Neuronal stem cell (in vitro differentiated cells): ENCODE results near the gene DENND2C.

Experiments
- DNase-seq: peaks from one replicate; pipeline ENCODE4 v3.0.0-alpha.2; 2013; ENCODE audit warnings: low spot score
- H2AFZ ChIP-seq: one replicate; pipeline ENCODE4 v1.6.1; 2013; ENCODE audit warnings: mild to moderate bottlenecking, low read length, inconsistent platforms
- H2AK5ac ChIP-seq: 2 replicates; pipeline ENCODE4 v1.6.1; 2013; ENCODE audit warnings: low read depth, mild to moderate bottlenecking, inconsistent platforms, low read length, moderate library complexity, mixed read lengths
- H2BK120ac ChIP-seq: 2 replicates; pipeline ENCODE4 v1.6.1; 2013; ENCODE audit warnings: low read depth, mild to moderate bottlenecking, inconsistent platforms, low read length, moderate library complexity, mixed read lengths
- H2BK12ac ChIP-seq: one replicate; pipeline ENCODE4 v1.6.1; 2013; ENCODE audit warnings: low read length, inconsistent platforms
- H2BK15ac ChIP-seq: 2 replicates; pipeline ENCODE4 v1.6.1; 2013; ENCODE audit warnings: mild to moderate bottlenecking, low read length, inconsistent platforms, mixed read lengths
- H2BK5ac ChIP-seq: one replicate; pipeline ENCODE4 v1.6.1; 2013; ENCODE audit warnings: inconsistent platforms, mild to moderate bottlenecking, low read length, moderate library complexity
- H3K14ac ChIP-seq: one replicate; pipeline ENCODE4 v1.6.1; 2013; ENCODE audit warnings: low read length, inconsistent platforms
- H3K18ac ChIP-seq: 2 replicates; pipeline ENCODE4 v1.6.1; 2013; ENCODE audit warnings: low read length, inconsistent platforms
- H3K23ac ChIP-seq: 2 replicates; pipeline ENCODE4 v1.6.1; 2013; ENCODE audit warnings: low read depth, mild to moderate bottlenecking, mixed read lengths, low read length, inconsistent platforms; ENCODE audit not compliant: poor library complexity
- H3K27ac ChIP-seq: replicated peaks from 3 replicates; pipeline ENCODE4 v1.5.1; 2013; ENCODE audit warnings: low read length, inconsistent platforms
- H3K27me3 ChIP-seq, 3 experiments: 2 replicates each; pipeline ENCODE4 v1.6.1; 2013; ENCODE audit warnings: low read length in 3 of 3, mild to moderate bottlenecking in 2 of 3, inconsistent platforms in 1 of 3, low read depth in 1 of 3, mixed read lengths in 1 of 3, moderate library complexity in 1 of 3; ENCODE audit not compliant: control insufficient read depth in 3 of 3, insufficient read depth in 3 of 3
- H3K36me3 ChIP-seq, 2 donors: replicated peaks in 1 of 2; 2 replicates each; pipeline ENCODE4 v1.6.1; 2013; ENCODE audit warnings: low read length in 2 of 2; ENCODE audit not compliant: control insufficient read depth in 2 of 2, insufficient read depth in 2 of 2
- H3K4ac ChIP-seq: 2 replicates; pipeline ENCODE4 v1.6.1; 2013; ENCODE audit warnings: inconsistent platforms, mild to moderate bottlenecking, low read length, moderate library complexity
- H3K4me1 ChIP-seq, 2 donors: 1 replicate in 1 of 2; 2 replicates in 1 of 2; pipeline ENCODE4 v1.6.1; 2013; ENCODE audit warnings: low read length in 2 of 2, low read depth in 1 of 2; ENCODE audit not compliant: control insufficient read depth in 2 of 2, insufficient read depth in 1 of 2
- H3K4me2 ChIP-seq: one replicate; pipeline ENCODE4 v1.6.1; 2013; ENCODE audit warnings: mild to moderate bottlenecking, low read length, inconsistent platforms; ENCODE audit not compliant: insufficient read depth, poor library complexity, severe bottlenecking
- H3K4me3 ChIP-seq, 2 donors: 2 replicates each; pipeline ENCODE4 v1.5.1; 2013; ENCODE audit warnings: low read length in 2 of 2, mild to moderate bottlenecking in 2 of 2, inconsistent platforms in 1 of 2, moderate library complexity in 1 of 2
- H3K79me1 ChIP-seq: one replicate; pipeline ENCODE4 v1.6.1; 2013; ENCODE audit warnings: low read depth, mild to moderate bottlenecking, inconsistent platforms, low read length, moderate library complexity
- H3K9ac ChIP-seq: one replicate; pipeline ENCODE4 v1.6.1; 2013; ENCODE audit warnings: mild to moderate bottlenecking, low read depth, low read length, inconsistent platforms; ENCODE audit not compliant: poor library complexity
- H3K9me3 ChIP-seq, 2 donors: replicated peaks in 1 of 2; 2 replicates each; pipeline versions ENCODE3 to v1.6.1; 2013; ENCODE audit warnings: low read length in 2 of 2, mild to moderate bottlenecking in 2 of 2, inconsistent platforms in 1 of 2, low read depth in 1 of 2, mixed read lengths in 1 of 2, moderate library complexity in 1 of 2; ENCODE audit not compliant: control insufficient read depth in 2 of 2, insufficient read depth in 1 of 2
- H4K8ac ChIP-seq: one replicate; pipeline ENCODE4 v1.6.1; 2013; ENCODE audit warnings: low read depth, mild to moderate bottlenecking, inconsistent platforms, low read length, moderate library complexity
- H4K91ac ChIP-seq: one replicate; pipeline ENCODE4 v1.6.1; 2013; ENCODE audit warnings: low read length, low read depth, mild to moderate bottlenecking, inconsistent platforms; ENCODE audit not compliant: poor library complexity
- WGBS, 2 donors: extraction: QIAGEN DNeasy Blood & Tissue Kit; methylation state at CpG; one replicate each; pipeline ENCODE4 v1.1.7; 2013; ENCODE audit warnings: missing lambda C conversion rate in 2 of 2, mixed read lengths in 1 of 2; ENCODE audit not compliant: insufficient read length in 2 of 2, insufficient replicate concordance in 1 of 2; ENCODE audit errors: extremely low coverage in 2 of 2; 5-methylcytosine and 5-hydroxymethylcytosine counted together

DENND2C gene

GRCh38 chr1:114685851-114686250 lies 16.0 kb upstream of the DENND2C start:
- H3K4me3 ChIP-seq: no peak overlapping the region
- H2BK15ac ChIP-seq: no peak overlapping the region
- peaks cover 0 to 36% (median 0%) of the 10 kb centered on the region in 3 experiments for H3K27me3 ChIP-seq
- no peak overlapping the region for H3K9ac ChIP-seq
- no peaks in the 10 kb centered on the region for H3K9me3 ChIP-seq
- no peak overlapping the region for H2AFZ ChIP-seq
- H3K4me2 ChIP-seq: no peak overlapping the region
- no peak overlapping the region for H3K18ac ChIP-seq
- DNase-seq: no peak
- H4K8ac ChIP-seq: no peak overlapping the region
- H3K79me1 ChIP-seq: no peaks in the 10 kb centered on the region
- H3K4me1 ChIP-seq: no peaks in the 10 kb centered on the region
- H2BK12ac ChIP-seq: no peak overlapping the region
- WGBS, 2 donors: no CpG with 5 or more reads among the region's 5 CpGs
- no peak overlapping the region for H3K27ac ChIP-seq
- H3K36me3 ChIP-seq: no peaks in the 10 kb centered on the region
- H3K14ac ChIP-seq: no peak overlapping the region
- no peak overlapping the region for H3K23ac ChIP-seq
- H2AK5ac ChIP-seq: no peak overlapping the region
- H3K4ac ChIP-seq: no peak overlapping the region
- no peak overlapping the region for H2BK5ac ChIP-seq
- no peak overlapping the region for H4K91ac ChIP-seq
- H2BK120ac ChIP-seq: no peak overlapping the region

DNA sequence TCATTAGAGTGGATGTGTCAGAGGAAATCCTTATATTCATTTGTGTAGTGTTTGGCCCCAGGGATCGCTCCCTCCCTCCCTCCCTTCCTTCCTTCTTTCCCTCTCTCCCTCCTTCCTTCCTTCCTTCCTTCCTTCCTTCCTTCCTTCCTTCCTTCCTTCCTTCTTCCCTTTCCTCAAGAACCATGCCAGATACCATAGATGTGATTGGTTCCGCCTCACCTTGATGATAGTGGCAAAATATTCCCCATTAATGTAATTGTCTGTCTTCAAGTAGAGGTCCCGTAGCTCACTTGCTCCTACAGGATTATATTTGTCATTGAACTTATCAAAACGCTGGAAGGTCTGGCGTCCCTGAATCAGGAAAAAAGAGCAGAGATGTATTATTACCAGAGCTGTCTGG lies 7.8 kb upstream of the DENND2C start:
- H2BK120ac ChIP-seq: no peak overlapping the region
- H2AFZ ChIP-seq: no peak overlapping the region
- no peaks in the 10 kb centered on the region for H3K9me3 ChIP-seq
- no peak overlapping the region for H3K18ac ChIP-seq
- H3K4me3 ChIP-seq: no peak overlapping the region
- H4K91ac ChIP-seq: no peak overlapping the region
- no peak for DNase-seq
- no peak overlapping the region for H3K9ac ChIP-seq
- H3K14ac ChIP-seq: no peak overlapping the region
- no peak overlapping the region for H3K4me2 ChIP-seq
- H3K36me3 ChIP-seq: no peaks in the 10 kb centered on the region
- no peaks in the 10 kb centered on the region for H3K4me1 ChIP-seq
- H2BK12ac ChIP-seq: no peak overlapping the region
- H2BK15ac ChIP-seq: no peak overlapping the region
- no peak overlapping the region for H3K27ac ChIP-seq
- H3K23ac ChIP-seq: no peak overlapping the region
- H3K27me3 ChIP-seq: peaks cover 0 to 60% (median 2%) of the 10 kb centered on the region in 3 experiments
- WGBS, 2 donors: no CpG with 5 or more reads among the region's 5 CpGs
- no peak overlapping the region for H4K8ac ChIP-seq
- no peak overlapping the region for H3K4ac ChIP-seq
- no peaks in the 10 kb centered on the region for H3K79me1 ChIP-seq
- H2BK5ac ChIP-seq: no peak overlapping the region
- H2AK5ac ChIP-seq: no peak overlapping the region

DNA sequence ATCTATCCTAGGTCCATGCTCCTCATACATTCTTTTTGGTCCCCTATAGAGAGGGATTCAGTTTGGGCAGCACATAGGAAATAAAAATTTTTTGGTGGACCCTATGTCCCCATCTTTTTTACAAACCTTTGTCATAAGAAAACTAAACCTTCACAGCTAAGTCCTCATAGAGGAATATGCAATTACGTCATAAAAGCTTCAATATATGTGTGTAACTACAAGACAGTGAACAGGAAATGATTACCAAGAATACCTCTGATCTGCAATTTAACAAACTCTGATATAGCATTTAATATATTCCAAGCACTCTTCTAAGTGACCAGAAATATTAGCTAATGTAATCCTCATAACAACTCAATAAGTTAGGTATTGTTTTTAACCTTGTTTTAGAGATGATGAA lies 6.3 kb upstream of the DENND2C start:
- Histone ChIP-seq H3K27ac (no peak overlapping the region), H3K27me3 (peaks cover 0 to 76% (median 6%) of the 10 kb centered on the region in 3 experiments), H3K14ac (no peak overlapping the region), H3K18ac (no peak overlapping the region), H3K36me3 (no peaks in the 10 kb centered on the region), H3K4me2 (no peak overlapping the region), H2AK5ac (no peak overlapping the region), H2BK120ac (no peak overlapping the region), H4K8ac (no peak overlapping the region), H2BK5ac (no peak overlapping the region), H3K23ac (no peak overlapping the region), H3K9me3 (no peaks in the 10 kb centered on the region), H3K4ac (no peak overlapping the region), H2BK15ac (no peak overlapping the region), H3K9ac (no peak overlapping the region), H3K79me1 (no peaks in the 10 kb centered on the region), H4K91ac (no peak overlapping the region), H3K4me3 (no peak overlapping the region), H2BK12ac (no peak overlapping the region), H3K4me1 (no peaks in the 10 kb centered on the region), H2AFZ (no peak overlapping the region)
- WGBS, 2 donors: no CpG with 5 or more reads among the region's 1 CpG
- DNase-seq: no peak

DNA sequence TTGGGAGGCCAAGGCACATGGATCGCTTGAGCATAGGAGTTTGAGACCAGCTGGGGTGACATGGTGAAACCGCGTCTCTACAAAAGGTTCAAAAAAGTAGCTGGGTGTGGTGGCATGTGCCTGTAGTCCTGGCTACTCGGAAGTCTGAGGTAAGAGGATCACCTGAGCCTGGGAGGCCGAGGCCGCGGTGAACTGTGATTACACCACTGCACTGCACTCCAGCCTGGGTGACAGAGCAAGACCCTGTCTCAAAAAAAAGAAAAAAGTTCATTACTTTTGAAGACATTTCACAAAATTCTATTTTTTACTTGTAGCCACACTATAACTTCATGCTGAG lies 2.1 kb upstream of the DENND2C start:
- Histone ChIP-seq H4K8ac (no peak overlapping the region), H3K9me3 (no peaks in the 10 kb centered on the region), H3K79me1 (no peaks in the 10 kb centered on the region), H3K9ac (no peak overlapping the region), H3K18ac (no peak overlapping the region), H3K4ac (no peak overlapping the region), H3K27ac (no peak overlapping the region), H3K14ac (no peak overlapping the region), H3K36me3 (no peaks in the 10 kb centered on the region), H3K23ac (no peak overlapping the region), H2BK120ac (no peak overlapping the region), H3K4me2 (no peak overlapping the region), H2AK5ac (no peak overlapping the region), H2BK5ac (no peak overlapping the region), H4K91ac (no peak overlapping the region), H3K4me3 (no peak overlapping the region), H2BK12ac (no peak overlapping the region), H3K4me1 (peaks cover 0 to 4% of the 10 kb centered on the region in 2 donors), H2AFZ (no peak overlapping the region), H2BK15ac (no peak overlapping the region), H3K27me3 (peaks cover 0 to 90% (median 18%) of the 10 kb centered on the region in 3 experiments)
- WGBS, 2 donors: no CpG with 5 or more reads among the region's 7 CpGs
- DNase-seq: no peak
